NCI-H1105 (cell line): ENCODE measurements around the gene PEF1.
A peak's percentile ranks its signal among the peaks of the same experiment; 100 is the strongest.
"Not testable (repeated sequence)": the region's sequence is repeated elsewhere in the genome, so short reads cannot be mapped to it uniquely, and the experiment has no call there.

ENCODE experiments used
- DNase-seq: peaks from one replicate; lab custom pipeline; 2025; lab: John Stamatoyannopoulos, UW

PEF1 gene

DNA sequence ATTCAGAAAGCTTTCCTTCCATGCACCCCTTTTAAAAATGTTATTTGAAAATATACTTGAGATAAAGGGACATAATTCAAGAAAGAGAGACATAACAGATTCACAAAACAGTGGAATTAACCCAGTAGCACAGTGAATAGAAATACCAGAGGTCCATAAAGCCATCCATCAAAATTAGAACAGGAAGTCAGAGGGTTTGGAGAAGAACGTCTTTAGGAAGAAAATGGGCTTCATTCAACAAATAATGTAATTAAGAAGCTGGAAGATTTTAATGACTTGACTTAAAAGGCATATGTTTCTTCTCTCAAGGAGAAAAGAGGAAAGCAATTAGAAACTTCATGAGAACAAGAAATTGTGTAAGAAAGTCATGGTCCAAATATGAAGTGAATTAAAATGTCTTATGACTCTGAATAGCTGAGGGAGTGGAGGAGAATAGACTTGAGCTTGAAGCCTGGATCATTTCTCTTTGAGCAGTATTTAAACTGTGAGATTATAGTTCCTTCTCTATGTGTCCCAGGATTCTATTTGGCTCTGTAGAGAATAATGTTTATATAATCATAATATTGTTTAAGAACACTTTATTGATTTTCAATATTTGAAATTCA lies 35.1 kb downstream of the PEF1 start:
- no peak for DNase-seq

DNA sequence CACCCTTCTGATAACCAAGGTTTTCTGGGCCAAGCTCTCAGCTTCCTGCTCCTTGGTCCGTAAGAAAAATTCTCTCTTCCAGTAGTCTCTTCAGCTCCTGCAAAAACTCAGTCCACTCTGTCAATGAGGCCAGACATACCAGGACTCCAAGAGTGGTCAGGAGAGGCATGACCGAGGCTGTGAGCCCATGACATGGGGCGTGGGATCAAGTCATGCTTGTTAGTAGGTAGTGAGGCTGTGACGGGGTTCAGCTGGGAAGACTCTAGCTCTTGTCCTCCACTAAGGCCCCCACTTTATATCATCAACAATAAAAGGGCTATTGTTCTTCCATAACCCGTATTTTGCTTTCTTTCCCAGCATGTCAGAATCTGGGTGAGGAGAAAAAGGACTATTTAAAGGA lies 37.3 kb downstream of the PEF1 start:
- DNase-seq, result no peak

DNA sequence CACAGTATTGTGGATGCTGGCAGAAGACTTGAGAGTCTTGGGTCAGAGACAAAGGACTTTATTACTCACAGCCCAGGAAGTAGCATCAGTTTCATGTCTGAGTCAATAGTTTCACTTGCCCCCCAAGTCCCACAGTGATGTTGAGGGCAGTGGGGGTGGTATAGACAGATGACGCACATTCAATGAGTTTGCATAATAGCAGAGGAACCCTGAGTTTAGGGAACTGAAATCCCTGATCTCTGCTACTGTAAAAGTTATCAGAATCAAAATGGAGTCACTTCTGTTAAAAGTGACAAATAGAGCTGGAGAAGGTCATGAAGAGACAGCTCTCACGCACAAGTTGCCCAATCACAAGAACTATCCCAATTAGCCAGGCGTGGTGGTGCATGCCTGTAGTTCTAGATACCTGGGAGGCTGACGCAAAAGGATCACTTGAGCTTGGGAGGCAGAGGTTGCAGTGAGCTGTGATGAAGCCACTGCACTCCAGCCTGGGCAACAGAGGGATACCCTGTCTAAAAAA lies 38.7 kb downstream of the PEF1 start:
- DNase-seq, result no peak

DNA sequence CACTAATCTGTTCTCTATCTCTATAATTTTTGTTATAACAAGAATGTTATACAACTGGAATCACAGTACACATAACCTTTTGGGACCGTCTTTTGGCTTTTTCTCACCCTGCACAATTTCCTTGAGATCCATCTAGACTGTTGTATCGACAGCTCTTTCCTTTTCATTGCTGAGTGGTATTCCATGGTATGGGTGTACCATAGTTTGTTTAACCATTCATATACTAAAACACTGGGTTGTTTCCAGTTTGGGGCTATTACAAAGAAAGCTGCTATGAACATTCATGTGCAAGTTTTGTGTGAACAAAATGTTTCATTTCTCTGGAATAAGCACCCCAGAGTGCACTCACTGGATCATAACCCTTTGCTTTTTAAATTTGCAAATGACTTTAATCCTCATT lies 42.6 kb downstream of the PEF1 start:
- no peak for DNase-seq

DNA sequence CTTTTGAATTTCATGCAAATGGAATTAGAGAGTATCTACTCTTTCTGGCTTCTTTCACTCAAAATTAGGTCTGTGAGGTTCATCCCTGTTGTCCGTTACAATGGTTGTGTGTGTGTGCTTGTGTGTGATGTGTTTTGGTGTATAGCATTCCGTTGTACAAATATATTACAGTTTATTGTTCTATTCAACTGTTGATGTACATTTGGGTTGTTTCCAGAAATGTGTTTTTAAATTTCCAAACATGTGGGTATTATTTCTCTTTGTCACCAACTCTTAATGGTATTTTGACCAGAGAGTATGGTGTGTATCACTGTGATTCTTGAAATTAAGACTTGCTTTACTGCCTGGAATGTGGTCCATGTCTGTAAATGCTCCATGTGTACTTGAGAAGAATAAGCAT lies 44.0 kb downstream of the PEF1 start:
- no peak for DNase-seq

DNA sequence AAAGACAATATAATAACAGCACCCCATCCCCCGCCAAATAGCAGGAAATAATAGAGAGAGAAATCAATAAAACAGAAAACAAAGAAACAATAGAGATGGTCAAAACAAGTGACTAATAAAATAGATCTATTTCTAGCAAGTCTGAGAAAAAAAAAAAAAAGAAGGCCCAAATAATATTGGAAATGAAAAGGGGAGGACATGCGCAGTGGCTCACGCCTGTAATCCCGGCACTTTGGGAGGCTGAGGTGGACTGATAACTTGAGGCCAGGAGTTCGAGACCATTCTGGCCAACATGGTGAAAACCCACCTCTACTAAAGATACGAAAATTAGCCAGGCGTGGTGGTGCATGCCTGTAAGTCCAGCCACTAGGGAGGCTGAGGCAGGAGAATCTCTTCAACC lies 45.7 kb downstream of the PEF1 start:
- DNase-seq, result no peak

DNA sequence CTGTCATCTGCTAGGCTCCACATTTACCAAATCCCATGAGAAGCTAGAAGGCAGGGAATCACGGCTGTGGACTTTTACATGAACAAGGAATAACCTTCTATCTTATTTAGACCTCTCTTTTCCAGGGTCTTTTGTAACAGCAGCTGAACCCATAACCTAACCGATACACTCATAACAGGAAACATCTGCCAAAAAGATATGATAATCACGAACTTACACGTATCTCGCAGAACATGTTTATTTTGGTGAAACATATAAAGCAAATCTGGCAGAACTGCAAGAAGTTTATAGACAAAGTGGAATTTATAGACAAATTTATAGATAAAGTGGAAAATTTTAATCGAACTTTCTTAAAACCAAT lies 48.0 kb downstream of the PEF1 start:
- DNase-seq, result no peak

DNA sequence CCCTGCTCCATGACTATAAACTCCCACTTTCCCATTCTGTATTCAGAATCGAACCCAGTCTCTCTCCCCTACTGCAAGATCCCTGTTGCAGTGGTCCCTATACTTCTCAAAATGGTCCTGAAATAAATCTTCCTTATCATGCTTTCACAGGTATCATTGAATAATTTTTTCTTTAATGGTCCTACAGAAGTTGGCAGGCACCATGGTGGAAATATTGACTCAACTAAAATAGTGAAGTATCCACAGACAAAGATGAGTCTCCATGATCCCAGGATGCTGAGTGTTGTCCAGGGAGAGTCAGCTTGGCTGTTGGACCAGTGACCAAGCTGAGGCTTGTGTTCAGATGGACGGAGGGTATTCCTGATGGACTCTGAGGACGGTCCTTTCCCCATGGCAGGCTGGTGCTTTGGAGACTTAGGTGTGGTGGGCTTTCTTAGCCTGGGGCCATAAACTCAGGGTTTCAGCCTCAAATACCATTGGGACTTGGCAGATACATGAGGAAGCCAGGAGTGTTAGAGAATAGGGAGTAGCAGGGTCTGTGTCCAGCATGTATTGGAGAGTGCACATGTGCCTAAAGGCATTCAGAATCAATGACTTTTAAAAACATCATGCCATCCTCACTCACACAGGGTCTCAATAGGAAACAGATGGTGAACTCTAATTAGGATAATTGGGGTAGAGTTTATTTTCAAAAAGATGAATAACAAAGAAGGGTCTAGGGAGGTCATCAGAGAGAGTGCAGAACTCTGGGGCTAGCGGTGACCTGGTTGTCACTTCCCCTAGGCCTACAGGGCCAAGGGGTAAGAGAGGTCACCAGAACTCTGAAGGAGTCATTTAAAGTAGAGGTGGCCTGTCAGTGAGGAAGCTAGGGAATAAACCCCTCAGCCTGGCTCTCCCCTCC lies 48.6 kb downstream of the PEF1 start:
- no peak for DNase-seq

DNA sequence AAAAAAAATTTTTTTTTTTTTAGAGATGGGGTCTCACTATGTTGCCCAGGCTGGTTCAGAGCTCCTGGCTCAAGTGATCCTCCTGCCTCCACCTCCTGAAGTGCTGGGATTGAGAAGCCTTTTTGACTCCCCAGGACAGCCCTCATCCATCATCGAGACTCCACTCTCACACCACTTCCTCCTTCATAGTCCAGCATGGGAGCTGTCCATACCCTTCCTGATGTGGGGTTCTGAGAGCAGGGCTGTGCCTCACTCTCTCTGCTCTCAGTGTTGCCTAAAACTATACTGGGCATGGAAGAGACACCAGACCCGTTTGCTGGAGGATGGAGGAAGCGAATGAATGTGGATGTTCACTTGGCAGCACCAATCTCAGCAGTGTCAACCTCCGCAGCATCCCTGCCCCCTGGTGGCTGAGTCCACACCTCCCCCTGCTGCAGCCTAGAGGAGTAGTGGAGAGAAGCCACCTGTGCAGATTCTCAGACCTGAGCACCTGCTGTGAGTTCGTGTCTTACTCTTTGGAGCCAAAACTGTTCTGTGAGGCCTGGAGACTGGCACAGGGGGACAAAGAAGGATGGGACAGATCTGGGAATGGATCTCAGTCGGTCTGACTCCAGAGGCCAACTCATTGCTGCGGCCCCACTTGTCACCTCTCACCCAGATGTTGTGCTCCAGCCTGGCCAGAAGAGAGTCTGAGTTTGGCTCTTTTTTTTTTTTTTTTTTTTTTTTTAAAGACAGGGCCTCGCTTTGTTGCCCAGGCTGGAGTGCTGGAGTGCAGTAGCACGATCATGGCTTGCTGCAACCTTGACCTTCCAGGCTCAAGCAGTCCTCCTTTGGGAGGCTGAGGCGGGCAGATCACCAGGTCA lies 50.7 kb downstream of the PEF1 start:
- peak; percentile 54 for DNase-seq

DNA sequence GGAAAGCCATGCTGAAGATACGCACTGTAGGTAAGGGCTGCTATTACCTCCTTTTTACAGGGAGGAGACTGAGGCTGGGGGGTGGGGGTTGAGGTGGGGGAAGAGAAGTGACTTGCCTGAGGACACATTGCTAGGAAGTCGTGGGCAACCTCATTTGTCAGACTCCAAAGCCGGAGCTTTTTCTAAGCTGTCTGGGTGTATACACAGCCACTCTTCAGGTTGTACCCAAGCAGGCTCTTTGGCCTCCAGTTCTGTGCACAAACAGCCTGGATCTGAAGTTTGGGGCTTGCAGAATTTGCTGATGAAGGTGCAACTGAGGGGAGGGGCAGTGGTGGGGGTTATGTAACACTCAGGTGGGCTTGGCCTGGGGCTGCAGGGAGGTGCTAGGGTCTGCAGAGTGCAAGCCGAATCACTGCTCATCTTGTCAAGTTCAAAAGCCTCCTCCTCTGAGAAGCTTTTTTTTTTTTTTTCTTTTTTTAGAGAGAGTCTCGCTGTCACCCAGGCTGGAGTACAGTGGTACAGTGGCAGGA lies 51.5 kb downstream of the PEF1 start:
- DNase-seq, result no peak

DNA sequence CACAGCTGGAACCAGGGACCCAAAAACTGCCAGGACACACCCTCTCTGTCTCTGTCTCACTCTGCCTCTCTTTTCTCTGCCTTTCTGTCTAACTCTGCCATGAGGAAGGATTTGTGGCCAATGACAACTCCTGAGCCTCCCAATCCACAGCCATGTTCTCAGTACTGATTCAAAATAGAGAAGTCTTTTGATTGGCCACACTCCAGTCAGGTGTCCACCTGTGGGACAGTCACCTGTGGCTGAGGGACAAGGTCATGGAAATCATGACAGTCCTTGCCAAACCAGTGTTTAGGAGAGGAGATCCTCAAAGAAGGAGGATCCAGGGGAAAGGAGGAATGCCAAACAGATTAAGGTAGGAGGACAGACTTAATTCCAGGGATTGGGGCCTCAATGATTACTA lies 52.5 kb downstream of the PEF1 start:
- DNase-seq, result no peak

DNA sequence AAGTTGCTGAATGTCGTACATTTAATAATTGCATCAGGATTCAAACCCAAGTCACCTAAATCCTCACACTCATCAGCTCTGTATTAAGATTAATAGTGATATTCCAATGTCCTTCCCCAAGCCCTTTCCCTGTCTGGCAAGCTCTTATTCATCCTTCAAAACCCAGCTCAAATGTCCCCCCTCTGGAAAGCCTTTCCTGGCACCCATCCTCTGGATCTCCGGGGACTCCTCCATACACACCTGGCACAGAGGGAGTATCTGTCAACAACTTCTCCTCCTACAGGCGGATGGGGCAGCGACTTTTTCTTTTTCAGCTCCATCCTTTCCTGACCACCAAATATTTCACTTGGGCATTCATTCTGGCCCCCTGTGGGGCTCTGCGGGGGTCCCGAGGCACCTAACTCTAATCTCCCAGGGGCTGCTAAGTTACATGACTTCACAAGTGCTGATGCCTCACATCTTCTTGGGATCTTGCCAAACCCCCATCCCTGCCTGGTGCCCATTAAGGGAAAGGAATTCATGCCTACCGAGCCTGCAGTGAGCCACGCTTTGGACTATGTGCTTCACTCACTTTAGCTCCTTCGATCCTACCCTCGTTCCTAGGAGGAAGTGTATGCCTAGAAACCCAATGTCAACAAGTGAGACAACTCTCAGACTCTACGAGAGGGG lies 53.1 kb downstream of the PEF1 start:
- no peak for DNase-seq

DNA sequence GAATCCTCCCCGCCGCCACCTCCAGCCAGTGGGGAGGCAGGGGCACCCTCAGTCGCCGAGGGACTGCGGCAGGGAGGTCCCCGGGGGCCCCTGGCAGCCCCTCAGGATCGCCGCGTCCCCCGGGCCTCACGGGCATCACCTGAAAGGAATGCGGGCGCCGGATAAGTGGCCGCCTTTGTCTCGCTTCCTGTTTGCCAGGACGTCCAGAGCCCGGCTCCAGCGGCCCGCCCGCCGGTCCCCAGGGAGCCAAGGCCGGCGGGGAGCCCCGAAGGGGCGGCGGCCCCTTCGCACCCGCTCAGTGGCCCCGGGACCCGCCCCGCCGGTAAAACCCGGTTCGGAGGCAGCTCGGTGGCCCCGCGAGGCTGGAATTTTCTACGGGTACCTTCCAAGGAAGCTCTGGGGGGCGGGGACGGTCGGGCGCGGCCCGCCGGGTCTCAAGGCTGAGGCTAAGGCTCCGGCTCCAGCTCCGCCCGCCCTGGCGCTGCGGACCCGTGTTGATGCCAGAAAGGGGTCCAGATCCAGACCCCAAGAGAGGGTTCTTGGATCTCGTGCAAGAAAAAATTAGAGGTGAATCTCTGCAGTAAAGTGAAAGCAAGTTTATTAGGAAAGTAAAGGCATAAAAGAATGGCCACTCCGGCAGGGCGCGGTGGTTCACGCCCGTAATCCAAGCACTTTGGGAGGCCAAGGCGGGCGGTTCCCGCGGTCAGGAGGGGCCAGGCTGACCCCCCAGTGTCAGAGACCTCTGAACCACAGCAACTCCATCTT lies 55.7 kb downstream of the PEF1 start:
- DNase-seq, result no peak

DNA sequence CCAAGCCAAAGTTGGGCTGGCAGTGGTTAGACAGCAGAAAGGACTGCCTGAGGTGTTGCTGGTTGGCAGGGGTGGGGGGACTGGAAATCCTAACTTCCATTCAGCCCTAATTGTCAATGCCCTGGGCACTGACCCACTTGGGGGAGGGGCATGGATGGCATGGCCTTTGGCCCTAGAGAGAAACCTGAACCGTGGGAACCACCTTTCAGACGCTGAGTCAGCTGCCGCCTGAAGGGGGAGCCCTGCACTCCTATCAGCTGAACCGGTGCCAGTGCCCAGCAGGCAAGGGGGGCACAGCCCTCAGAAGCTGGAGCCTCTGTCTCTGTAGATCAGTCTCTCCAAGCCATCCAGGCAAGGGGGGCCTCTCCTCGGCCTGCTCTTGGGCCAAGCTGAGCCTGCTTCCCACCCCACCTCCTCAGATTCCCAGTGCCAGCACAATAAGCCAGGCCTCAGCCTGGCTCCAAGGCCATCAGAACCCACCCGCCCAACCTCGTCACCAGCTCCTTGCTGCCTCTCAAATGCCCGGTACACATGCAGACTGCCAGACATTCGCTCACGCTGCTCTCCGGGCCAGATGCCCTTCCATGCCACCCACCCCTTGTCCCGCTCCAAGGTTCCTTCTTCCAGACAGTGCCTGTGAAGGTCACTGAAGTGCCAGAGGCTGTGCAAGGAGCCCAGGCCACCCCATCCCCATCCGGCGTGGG lies 56.8 kb downstream of the PEF1 start:
- DNase-seq, result peak; percentile 27

DNA sequence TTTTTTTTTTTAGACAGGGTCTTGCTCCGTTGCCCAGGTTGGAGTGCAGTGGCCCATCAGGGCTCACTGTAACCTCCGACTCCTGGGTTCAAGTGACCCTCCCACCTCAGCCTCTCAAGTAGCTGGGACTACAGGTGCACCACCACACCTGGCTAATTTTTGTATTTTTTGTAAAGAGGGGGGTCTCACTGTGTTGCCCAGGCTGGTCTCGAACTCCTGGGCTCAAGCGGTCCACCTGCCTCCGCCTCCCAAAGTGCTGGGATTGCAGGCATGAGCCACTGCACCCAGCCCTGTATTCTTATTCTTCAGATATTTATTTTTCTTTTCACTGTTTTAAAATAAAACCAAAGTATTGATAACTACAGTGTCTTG lies 57.4 kb downstream of the PEF1 start:
- not testable (repeated sequence) for DNase-seq

DNA sequence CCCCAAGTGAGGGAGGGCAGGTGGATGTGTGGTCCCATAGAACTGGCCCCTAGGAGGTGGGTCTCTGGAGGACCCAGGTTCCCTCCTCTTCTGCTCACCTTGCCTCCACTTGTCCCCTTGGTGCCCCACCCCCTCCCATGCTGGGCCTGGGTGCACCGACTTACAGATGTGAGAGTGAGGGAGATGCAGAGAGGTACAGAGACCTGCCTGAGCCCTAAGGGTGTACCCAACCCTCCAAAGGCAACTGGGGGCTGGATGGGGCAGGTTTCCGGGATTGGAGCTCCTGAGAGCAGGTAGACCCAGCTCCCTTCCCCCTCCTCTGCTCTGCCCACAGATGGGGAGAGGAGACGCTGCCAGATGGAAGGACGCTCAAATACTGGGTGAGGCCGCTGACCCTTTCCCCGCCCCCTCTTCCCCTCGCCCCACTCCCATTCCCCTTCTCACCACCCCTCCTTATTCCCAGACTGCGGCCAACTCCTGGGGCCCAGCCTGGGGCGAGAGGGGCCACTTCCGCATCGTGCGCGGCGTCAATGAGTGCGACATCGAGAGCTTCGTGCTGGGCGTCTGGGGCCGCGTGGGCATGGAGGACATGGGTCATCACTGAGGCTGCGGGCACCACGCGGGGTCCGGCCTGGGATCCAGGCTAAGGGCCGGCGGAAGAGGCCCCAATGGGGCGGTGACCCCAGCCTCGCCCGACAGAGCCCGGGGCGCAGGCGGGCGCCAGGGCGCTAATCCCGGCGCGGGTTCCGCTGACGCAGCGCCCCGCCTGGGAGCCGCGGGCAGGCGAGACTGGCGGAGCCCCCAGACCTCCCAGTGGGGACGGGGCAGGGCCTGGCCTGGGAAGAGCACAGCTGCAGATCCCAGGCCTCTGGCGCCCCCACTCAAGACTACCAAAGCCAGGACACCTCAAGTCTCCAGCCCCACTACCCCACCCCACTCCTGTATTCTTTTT lies 58.0 kb downstream of the PEF1 start:
- no peak for DNase-seq

DNA sequence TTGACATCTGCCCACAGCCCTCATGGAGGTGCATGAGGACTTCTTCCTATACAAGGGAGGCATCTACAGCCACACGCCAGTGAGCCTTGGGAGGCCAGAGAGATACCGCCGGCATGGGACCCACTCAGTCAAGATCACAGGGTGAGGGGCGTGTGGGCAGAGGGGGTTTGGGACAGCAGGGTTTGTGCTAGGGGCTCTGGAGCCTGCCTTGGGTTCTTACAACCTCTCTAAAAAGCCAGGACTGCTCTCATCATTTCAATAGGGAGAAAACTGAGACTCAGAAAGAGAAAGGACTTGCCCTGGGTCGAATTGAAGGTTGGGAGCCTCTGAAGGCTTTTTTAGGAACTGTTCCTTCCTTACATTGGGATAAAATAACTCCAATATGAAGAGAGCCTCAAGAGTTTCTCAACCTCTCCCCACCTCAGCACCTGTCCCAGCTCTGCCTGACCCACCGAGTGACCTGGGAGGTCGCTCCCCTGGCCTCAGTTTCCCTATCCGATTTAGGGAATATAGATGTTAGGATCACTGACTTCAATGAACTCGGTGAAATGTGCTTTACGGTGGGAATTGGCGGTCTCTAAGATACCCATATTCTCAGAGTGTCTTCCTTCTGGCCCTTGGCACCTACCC lies 58.8 kb downstream of the PEF1 start:
- DNase-seq, result no peak

DNA sequence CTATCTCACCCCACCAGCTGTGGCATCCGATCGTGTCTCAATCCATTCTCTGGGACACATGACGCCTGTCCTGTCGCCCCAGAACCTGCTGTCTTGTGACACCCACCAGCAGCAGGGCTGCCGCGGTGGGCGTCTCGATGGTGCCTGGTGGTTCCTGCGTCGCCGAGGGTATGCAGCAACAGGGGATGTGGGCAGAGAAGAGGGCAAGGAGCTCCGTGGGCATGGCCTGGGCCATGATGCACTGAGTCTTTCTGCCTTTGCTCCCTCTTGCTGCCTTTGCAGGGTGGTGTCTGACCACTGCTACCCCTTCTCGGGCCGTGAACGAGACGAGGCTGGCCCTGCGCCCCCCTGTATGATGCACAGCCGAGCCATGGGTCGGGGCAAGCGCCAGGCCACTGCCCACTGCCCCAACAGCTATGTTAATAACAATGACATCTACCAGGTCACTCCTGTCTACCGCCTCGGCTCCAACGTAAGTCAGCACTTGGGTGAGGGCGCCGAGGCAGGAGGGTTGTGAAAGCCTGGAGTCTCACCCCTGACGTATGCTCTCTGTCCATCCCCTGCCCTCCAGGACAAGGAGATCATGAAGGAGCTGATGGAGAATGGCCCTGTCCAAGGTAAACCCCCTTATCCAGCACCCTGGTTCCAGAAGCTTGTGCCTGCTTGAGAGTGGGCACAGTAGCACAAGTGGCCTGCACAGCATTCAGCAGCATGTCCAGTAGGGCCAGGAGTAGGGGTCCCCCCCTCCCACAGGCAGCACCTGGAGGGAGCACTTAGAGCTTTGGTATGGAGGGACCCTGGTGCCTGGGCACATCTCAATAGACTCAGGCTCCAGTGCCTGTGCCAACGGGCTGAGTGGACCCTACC lies 59.6 kb downstream of the PEF1 start:
- no peak for DNase-seq
